GM21576 (cell line): ENCODE data around the gene NR1H3.
A peak's percentile ranks its signal among the peaks of the same experiment; 100 is the strongest.
"Not testable (repeated sequence)": the region's sequence is repeated elsewhere in the genome, so short reads cannot be mapped to it uniquely, and the experiment has no call there.

Experiments
- ATAC-seq: cut with Tn5 transposase; IDR thresholded peaks from one replicate; pipeline ENCODE4 v1.9.1; 2021; ENCODE audit warnings: mild to moderate bottlenecking, moderate library complexity; ENCODE audit not compliant: unreplicated experiment

NR1H3 gene

GRCh38 chr11:47302853-47303252 is 45.1 kb downstream of the NR1H3 start:
- no peak for ATAC-seq

- no peak for ATAC-seq
Observed at GRCh38 chr11:47305734-47306483, 48.1 kb downstream of the NR1H3 start.

DNA sequence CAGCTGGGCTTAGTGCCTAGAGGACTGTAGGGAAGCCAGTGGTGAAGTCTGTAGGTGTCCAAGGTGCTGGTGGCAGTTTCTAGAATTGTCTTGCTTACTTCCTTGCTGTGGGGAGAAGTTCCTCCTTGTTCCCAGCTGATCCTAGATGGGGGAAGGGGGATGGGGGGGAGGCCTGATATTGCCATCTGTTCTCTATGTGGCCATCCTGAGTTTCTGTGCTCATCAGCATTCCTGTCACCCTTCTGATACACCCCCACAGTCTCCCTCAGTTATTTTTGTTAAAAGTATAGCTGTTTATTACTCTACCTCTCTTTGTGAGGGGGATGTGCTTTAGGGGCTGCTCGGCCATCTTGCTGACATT is 48.7 kb downstream of the NR1H3 start:
- no peak for ATAC-seq

- ATAC-seq = no peak
Observed at GRCh38 chr11:47308050-47308823, 50.4 kb downstream of the NR1H3 start.

DNA sequence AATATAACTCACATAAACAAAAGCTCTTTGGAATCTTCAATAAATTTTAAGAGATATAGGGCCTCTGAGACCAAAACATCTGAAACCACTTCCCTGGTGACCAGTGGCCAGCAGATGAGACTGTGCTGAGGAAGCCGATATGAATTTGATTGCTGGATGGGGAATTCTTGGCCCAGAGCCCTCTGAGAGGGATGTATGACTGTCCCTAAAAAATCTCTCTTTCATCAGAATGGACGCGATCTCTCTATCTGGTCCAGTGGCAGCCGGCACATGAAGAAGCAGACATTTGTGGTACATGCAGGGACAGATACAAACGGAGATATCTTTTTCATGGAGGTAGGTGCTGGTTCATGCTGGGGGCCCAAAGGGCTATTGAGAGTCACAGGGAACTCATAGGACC is 57.2 kb downstream of the NR1H3 start:
- no peak for ATAC-seq

DNA sequence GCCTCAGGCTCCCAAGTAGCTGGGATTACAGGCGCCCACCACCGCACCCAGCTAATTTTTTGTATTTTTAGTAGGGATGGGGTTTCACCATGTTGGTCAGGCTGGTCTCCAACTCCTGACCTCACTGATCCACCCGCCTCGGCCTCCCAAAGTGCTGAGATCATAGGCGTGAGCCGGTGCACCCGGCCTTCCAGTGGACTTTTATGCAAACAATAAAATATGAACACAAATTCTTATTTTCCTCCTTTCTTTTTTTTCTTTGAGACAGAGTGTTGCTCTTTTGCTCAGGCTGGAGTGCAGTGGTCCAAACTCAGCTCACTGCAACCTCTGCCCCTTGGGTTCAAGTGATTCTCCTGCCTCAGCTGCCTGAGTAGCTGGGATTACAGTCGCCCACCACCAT is 58.7 kb downstream of the NR1H3 start:
- ATAC-seq = not testable (repeated sequence)

GRCh38 chr11:47317064-47317828 is 59.5 kb downstream of the NR1H3 start:
- ATAC-seq = peak; percentile 50

DNA sequence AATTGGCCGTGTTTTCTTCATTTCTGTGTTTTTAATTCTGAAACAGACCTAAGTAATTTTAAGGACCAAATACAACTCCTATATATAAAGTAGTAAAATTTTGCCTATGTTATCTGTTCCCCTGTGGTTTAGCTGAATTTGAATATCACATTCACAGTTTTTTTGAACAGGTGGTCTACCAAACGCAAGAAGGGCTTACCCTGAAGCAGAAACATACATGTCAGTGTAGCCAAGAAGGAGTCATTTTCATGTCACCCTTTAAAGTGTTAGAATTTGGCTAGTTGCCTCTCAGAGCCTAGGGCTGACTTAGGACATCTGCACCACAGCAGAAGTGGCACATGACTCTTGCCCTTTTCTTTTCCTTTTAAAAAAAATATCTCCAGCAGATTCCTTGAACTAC is 60.4 kb downstream of the NR1H3 start:
- no peak for ATAC-seq
